MM.1S (cell line): ENCODE results near the gene WDR90.

Experiments used
- DNase-seq: peaks from one replicate; pipeline ENCODE4 v3.0.0-alpha.2; 2015
- H2AFZ ChIP-seq: fragments of 300-600 bp; sonication (generic); 2 replicates; pipeline ENCODE4 v1.6.0; 2016; ENCODE audit warnings: antibody characterized with exemption, low read length
- H3F3A ChIP-seq: fragments of 300-600 bp; sonication (generic); 2 replicates; pipeline ENCODE4 v1.6.1; 2016; ENCODE audit warnings: mild to moderate bottlenecking, antibody characterized with exemption, low read length, moderate library complexity, mixed read lengths; ENCODE audit not compliant: insufficient read depth
- H3K27ac ChIP-seq: fragments of 300-600 bp; sonication (generic); 2 replicates; pipeline ENCODE4 v1.5.1; 2016; ENCODE audit warnings: mild to moderate bottlenecking, low read length
- H3K27me3 ChIP-seq: fragments of 300-600 bp; sonication (generic); replicated peaks from 2 replicates; pipeline ENCODE4 v1.6.0; 2016; ENCODE audit warnings: low read length; ENCODE audit not compliant: insufficient read depth
- H3K36me3 ChIP-seq: fragments of 300-600 bp; sonication (generic); replicated peaks from 2 replicates; pipeline ENCODE4 v1.6.1; 2016; ENCODE audit warnings: mild to moderate bottlenecking, low read length, mixed read lengths; ENCODE audit not compliant: insufficient read depth
- H3K4me1 ChIP-seq: fragments of 300-600 bp; sonication (generic); 2 replicates; pipeline ENCODE4 v1.6.1; 2016; ENCODE audit warnings: low read length, mixed read lengths
- H3K4me2 ChIP-seq: fragments of 300-600 bp; sonication (generic); 2 replicates; pipeline ENCODE4 v1.6.0; 2016; ENCODE audit warnings: low read depth, low read length
- H3K4me3 ChIP-seq: fragments of 300-600 bp; sonication (generic); 2 replicates; pipeline ENCODE4 v1.5.1; 2016; ENCODE audit warnings: low read length, mixed read lengths
- H3K79me2 ChIP-seq: fragments of 300-600 bp; sonication (generic); 2 replicates; pipeline ENCODE4 v1.6.1; 2016; ENCODE audit warnings: mixed run types, low read length, mixed read lengths
- H3K9ac ChIP-seq: fragments of 300-600 bp; sonication (generic); 2 replicates; pipeline ENCODE4 v1.6.1; 2016; ENCODE audit warnings: low read length, mixed read lengths
- H3K9me2 ChIP-seq: fragments of 300-600 bp; sonication (generic); replicated peaks from 2 replicates; pipeline ENCODE4 v1.6.1; 2016; ENCODE audit warnings: mild to moderate bottlenecking, low read length, mixed read lengths; ENCODE audit not compliant: insufficient read depth
- H3K9me3 ChIP-seq: fragments of 300-600 bp; sonication (generic); replicated peaks from 2 replicates; pipeline ENCODE4 v1.6.1; 2016; ENCODE audit warnings: mild to moderate bottlenecking, low read length, mixed read lengths; ENCODE audit not compliant: insufficient read depth
- H4K20me1 ChIP-seq: fragments of 300-600 bp; sonication (generic); 2 replicates; pipeline ENCODE4 v1.6.1; 2016; ENCODE audit warnings: mild to moderate bottlenecking, low read length, moderate library complexity, mixed read lengths; ENCODE audit not compliant: insufficient read depth
- EZH2 ChIP-seq: fragments of 300-600 bp; sonication (generic); optimal IDR thresholded peaks from 2 replicates; pipeline ENCODE3; 2017; ENCODE audit warnings: low read depth, mild to moderate bottlenecking, antibody characterized with exemption, low read length, mixed read lengths
- EZH2phosphoT487 ChIP-seq: fragments of 300-600 bp; sonication (generic); IDR thresholded peaks from 2 replicates; pipeline ENCODE4 v1.6.1; 2018; ENCODE audit warnings: antibody characterized with exemption, low read length
- TF ChIP-seq, protein P1 (sequence below): fragments of 300-600 bp; sonication (generic); IDR thresholded peaks from 2 replicates; pipeline ENCODE4 v1.5.1; 2016; ENCODE audit warnings: antibody characterized with exemption, low read length, mixed read lengths

The WDR90 gene

GRCh38 chr16:694863-695354, 45.7 kb downstream of the WDR90 start:
- Histone ChIP-seq H3K4me1 (no peaks in the 10 kb centered on the region), H3K36me3 (no peaks in the 10 kb centered on the region), H3K4me2 (no peak overlapping the region), H3K9ac (no peak overlapping the region), H3K79me2 (no peaks in the 10 kb centered on the region), H3K4me3 (no peak overlapping the region), H3K9me3 (no peaks in the 10 kb centered on the region), H4K20me1 (no peaks in the 10 kb centered on the region), H2AFZ (no peak overlapping the region), H3K27me3 (peaks cover 73% of the 10 kb centered on the region), H3F3A (no peaks in the 10 kb centered on the region), H3K9me2 (no peaks in the 10 kb centered on the region), H3K27ac (no peak overlapping the region)
- TF ChIP-seq, protein P1, sequence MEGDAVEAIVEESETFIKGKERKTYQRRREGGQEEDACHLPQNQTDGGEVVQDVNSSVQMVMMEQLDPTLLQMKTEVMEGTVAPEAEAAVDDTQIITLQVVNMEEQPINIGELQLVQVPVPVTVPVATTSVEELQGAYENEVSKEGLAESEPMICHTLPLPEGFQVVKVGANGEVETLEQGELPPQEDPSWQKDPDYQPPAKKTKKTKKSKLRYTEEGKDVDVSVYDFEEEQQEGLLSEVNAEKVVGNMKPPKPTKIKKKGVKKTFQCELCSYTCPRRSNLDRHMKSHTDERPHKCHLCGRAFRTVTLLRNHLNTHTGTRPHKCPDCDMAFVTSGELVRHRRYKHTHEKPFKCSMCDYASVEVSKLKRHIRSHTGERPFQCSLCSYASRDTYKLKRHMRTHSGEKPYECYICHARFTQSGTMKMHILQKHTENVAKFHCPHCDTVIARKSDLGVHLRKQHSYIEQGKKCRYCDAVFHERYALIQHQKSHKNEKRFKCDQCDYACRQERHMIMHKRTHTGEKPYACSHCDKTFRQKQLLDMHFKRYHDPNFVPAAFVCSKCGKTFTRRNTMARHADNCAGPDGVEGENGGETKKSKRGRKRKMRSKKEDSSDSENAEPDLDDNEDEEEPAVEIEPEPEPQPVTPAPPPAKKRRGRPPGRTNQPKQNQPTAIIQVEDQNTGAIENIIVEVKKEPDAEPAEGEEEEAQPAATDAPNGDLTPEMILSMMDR, result no peak
- TF ChIP-seq EZH2 (no peak), EZH2phosphoT487 (no peak)
- DNase-seq, result no peak

DNA sequence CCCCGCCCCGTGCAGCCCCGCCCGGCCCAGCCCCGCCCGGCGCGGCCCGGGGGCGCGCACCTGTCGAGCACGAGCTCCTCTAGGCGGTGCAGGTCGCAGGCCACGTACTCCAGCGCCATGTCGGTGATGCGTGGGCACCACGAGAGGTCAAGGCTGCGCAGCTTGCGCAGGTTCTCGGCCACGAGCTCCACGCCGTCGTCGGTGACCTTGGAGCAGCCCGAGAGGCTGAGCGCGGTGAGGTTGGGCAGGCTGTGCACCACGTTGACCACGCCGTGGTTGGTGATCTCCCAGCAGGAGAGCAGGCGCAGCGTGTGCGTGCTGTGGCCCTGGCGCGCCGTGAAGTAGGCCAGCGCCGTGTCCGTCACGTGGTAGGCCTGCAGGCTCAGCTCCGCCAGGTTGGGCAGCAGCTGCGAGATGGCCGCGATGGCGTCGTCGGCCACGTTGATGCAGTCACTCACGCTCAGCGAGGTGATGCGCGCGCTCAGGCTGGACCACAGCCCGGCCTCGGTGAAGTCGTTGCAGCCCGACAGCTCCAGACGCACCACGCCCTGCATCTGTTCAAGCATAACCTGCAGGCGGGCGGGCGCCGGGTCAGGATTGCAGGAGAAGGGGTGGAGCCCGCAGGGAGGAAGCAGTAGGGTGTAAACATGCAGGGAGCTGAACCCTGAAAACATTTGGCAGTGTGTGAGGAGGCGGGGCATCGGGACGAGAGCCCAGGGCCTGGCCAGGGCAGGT, 46.4 kb downstream of the WDR90 start:
- DNase-seq, result no peak
- no peak overlapping the region for H3K9ac ChIP-seq
- H3K4me1 ChIP-seq, result no peaks in the 10 kb centered on the region
- H3K27me3 ChIP-seq, result peaks cover 79% of the 10 kb centered on the region
- TF ChIP-seq, protein P1, result no peak
- TF ChIP-seq EZH2 (no peak), EZH2phosphoT487 (no peak)
- no peak overlapping the region for H3K27ac ChIP-seq
- no peaks in the 10 kb centered on the region for H3K9me2 ChIP-seq
- no peak overlapping the region for H3K4me2 ChIP-seq
- H3K79me2 ChIP-seq, result no peaks in the 10 kb centered on the region
- no peaks in the 10 kb centered on the region for H3K36me3 ChIP-seq
- no peaks in the 10 kb centered on the region for H3F3A ChIP-seq
- no peaks in the 10 kb centered on the region for H4K20me1 ChIP-seq
- H2AFZ ChIP-seq, result no peak overlapping the region
- H3K9me3 ChIP-seq, result no peaks in the 10 kb centered on the region
- no peak overlapping the region for H3K4me3 ChIP-seq

GRCh38 chr16:698911-699671, 49.9 kb downstream of the WDR90 start:
- no peaks in the 10 kb centered on the region for H4K20me1 ChIP-seq

More at GRCh38 chr16:698911-699671, 49.9 kb downstream of the WDR90 start:
- Histone ChIP-seq H3F3A (no peaks in the 10 kb centered on the region), H3K4me1 (no peaks in the 10 kb centered on the region), H2AFZ (no peak overlapping the region), H3K4me2 (no peak overlapping the region), H3K9ac (no peak overlapping the region), H3K9me3 (no peaks in the 10 kb centered on the region), H3K36me3 (no peaks in the 10 kb centered on the region), H3K27ac (no peak overlapping the region), H3K9me2 (no peaks in the 10 kb centered on the region), H3K4me3 (no peak overlapping the region), H3K79me2 (no peaks in the 10 kb centered on the region), H3K27me3 (peaks cover 82% of the 10 kb centered on the region)
- TF ChIP-seq EZH2phosphoT487 (no peak), EZH2 (no peak)
- TF ChIP-seq, protein P1, result no peak
- no peak for DNase-seq
